IPS-18a (cell line): ENCODE data around the gene RAB6B.
"Not testable (repeated sequence)": the region's sequence is repeated elsewhere in the genome, so short reads cannot be mapped to it uniquely, and the experiment has no call there.

ENCODE experiments used
- H3K27ac ChIP-seq: one replicate; pipeline ENCODE4 v1.5.1; 2013; ENCODE audit warnings: low read length
- H3K27me3 ChIP-seq: one replicate; pipeline ENCODE4 v1.6.1; 2013; ENCODE audit warnings: mild to moderate bottlenecking, low read length; ENCODE audit not compliant: control insufficient read depth, insufficient read depth
- H3K36me3 ChIP-seq: one replicate; pipeline ENCODE4 v1.6.1; 2013; ENCODE audit warnings: low read depth, low read length; ENCODE audit not compliant: control insufficient read depth
- H3K4me1 ChIP-seq: one replicate; pipeline ENCODE4 v1.6.1; 2013; ENCODE audit warnings: low read depth, low read length; ENCODE audit not compliant: control insufficient read depth
- H3K4me3 ChIP-seq: one replicate; pipeline ENCODE4 v1.5.1; 2013; ENCODE audit warnings: low read length
- H3K9ac ChIP-seq: one replicate; pipeline ENCODE4 v1.6.1; 2013; ENCODE audit warnings: mild to moderate bottlenecking, low read length, moderate library complexity
- H3K9me3 ChIP-seq: one replicate; pipeline ENCODE4 v1.6.1; 2013; ENCODE audit warnings: low read depth, low read length; ENCODE audit not compliant: control insufficient read depth

The RAB6B gene

GRCh38 chr3:133804896-133805295 lies 90.8 kb downstream of the RAB6B start:
- H3K36me3 ChIP-seq = peaks cover 14% of the 10 kb centered on the region
- peaks cover 8% of the 10 kb centered on the region for H3K4me1 ChIP-seq
- peak overlapping the region; percentile 87 for H3K4me3 ChIP-seq
- no peak overlapping the region for H3K27ac ChIP-seq
- H3K9me3 ChIP-seq = no peaks in the 10 kb centered on the region
- no peaks in the 10 kb centered on the region for H3K27me3 ChIP-seq
- H3K9ac ChIP-seq = no peak overlapping the region

- H3K4me3 ChIP-seq = no peak overlapping the region
- no peak overlapping the region for H3K9ac ChIP-seq
- H3K36me3 ChIP-seq = peaks cover 8% of the 10 kb centered on the region
- no peaks in the 10 kb centered on the region for H3K9me3 ChIP-seq
- peaks cover 8% of the 10 kb centered on the region for H3K4me1 ChIP-seq
- H3K27me3 ChIP-seq = no peaks in the 10 kb centered on the region
- no peak overlapping the region for H3K27ac ChIP-seq
Measured at GRCh38 chr3:133803469-133803868, 92.2 kb downstream of the RAB6B start.

DNA sequence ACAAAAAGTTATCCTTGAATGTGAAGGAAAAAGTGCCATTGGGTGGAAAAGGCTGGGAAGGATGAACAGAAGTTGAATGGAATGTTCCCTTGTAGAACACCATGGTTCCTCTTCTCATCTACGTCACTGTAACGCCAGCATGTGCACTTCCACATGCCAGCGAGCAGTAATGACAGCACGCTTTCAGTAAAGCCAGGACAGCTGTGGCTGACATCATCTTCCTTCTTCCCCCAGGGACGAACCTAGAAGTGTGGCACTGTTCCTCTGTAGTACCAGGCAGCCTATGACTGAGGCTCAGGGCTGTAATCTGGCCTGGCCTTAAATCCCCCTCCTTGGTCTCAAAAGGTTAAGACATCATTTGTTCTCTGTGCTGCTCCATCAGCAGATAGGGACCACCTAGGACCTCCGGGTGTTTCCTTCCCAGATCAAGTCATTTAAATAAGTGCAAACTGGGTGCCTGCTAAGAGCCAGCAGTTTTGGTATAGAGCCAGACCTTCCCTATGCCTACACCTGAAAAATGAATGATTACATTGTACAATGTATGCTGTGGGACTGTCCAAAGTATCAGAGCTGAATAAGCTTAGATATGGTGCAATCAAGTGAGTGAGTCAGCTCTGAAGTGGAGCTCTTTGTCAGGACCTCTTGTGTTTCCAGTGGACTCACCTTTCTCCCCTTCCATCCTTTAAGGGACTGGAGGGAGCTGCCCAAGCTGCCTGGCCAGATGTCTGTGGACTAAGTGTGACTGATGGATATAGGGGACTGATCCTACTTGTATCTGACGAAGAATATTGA lies 95.7 kb downstream of the RAB6B start:
- Histone ChIP-seq H3K4me3 (no peak overlapping the region), H3K9ac (no peak overlapping the region), H3K9me3 (peaks cover 3% of the 10 kb centered on the region), H3K27me3 (no peaks in the 10 kb centered on the region), H3K4me1 (peaks cover under 1% of the 10 kb centered on the region), H3K36me3 (no peaks in the 10 kb centered on the region), H3K27ac (no peak overlapping the region)

GRCh38 chr3:133797396-133798105 lies 98.1 kb downstream of the RAB6B start:
- Histone ChIP-seq H3K27me3 (no peaks in the 10 kb centered on the region), H3K4me3 (no peak overlapping the region), H3K9ac (no peak overlapping the region), H3K36me3 (no peaks in the 10 kb centered on the region), H3K4me1 (no peaks in the 10 kb centered on the region), H3K27ac (no peak overlapping the region), H3K9me3 (peaks cover 9% of the 10 kb centered on the region)

- Histone ChIP-seq H3K27me3 (no peaks in the 10 kb centered on the region), H3K36me3 (no peaks in the 10 kb centered on the region), H3K9ac (no peak overlapping the region), H3K9me3 (peaks cover 25% of the 10 kb centered on the region), H3K27ac (no peak overlapping the region), H3K4me1 (no peaks in the 10 kb centered on the region), H3K4me3 (no peak overlapping the region)
Measured at GRCh38 chr3:133792171-133792763, 103.4 kb downstream of the RAB6B start.

GRCh38 chr3:133788024-133788423 lies 107.7 kb downstream of the RAB6B start:
- H3K27ac ChIP-seq = no peak overlapping the region
- H3K27me3 ChIP-seq = no peaks in the 10 kb centered on the region
- no peaks in the 10 kb centered on the region for H3K36me3 ChIP-seq
- no peak overlapping the region for H3K4me3 ChIP-seq
- H3K4me1 ChIP-seq = no peaks in the 10 kb centered on the region
- H3K9ac ChIP-seq = no peak overlapping the region
- H3K9me3 ChIP-seq = peaks cover 20% of the 10 kb centered on the region

DNA sequence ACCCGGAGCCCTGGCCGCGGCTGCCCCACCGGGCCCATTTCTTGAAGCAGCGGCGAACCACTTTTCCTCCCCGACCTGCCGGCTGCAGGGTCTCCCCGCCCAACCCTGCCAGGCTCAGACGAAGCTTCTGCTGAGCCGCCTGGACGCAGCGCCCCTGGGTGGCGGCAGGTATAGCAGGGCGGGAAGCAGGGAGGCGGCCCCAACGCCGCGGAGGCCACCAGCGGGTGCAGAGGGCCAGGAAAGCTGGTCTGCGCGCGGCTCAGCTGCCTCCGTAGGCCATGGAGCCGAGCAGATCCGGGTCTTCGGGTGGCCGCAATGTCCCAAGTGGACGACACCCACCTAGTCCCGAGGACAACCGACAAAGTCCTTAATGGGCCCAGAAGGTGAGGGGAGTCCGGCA lies 111.9 kb downstream of the RAB6B start:
- H3K4me3 ChIP-seq = no peak overlapping the region
- H3K36me3 ChIP-seq = no peaks in the 10 kb centered on the region
- no peaks in the 10 kb centered on the region for H3K9me3 ChIP-seq
- no peaks in the 10 kb centered on the region for H3K4me1 ChIP-seq
- no peak overlapping the region for H3K27ac ChIP-seq
- H3K9ac ChIP-seq = no peak overlapping the region
- no peaks in the 10 kb centered on the region for H3K27me3 ChIP-seq

GRCh38 chr3:133782454-133782853 lies 113.2 kb downstream of the RAB6B start:
- Histone ChIP-seq H3K4me3 (no peak overlapping the region), H3K36me3 (no peaks in the 10 kb centered on the region), H3K9ac (no peak overlapping the region), H3K27ac (no peak overlapping the region), H3K27me3 (no peaks in the 10 kb centered on the region), H3K4me1 (peaks cover 3% of the 10 kb centered on the region), H3K9me3 (no peaks in the 10 kb centered on the region)

GRCh38 chr3:133781570-133781969 lies 114.1 kb downstream of the RAB6B start:
- Histone ChIP-seq H3K27me3 (no peaks in the 10 kb centered on the region), H3K4me3 (no peak overlapping the region), H3K9me3 (no peaks in the 10 kb centered on the region), H3K36me3 (no peaks in the 10 kb centered on the region), H3K9ac (no peak overlapping the region), H3K4me1 (peaks cover 3% of the 10 kb centered on the region), H3K27ac (no peak overlapping the region)

- not testable (repeated sequence) for H3K9ac ChIP-seq, H3K27ac ChIP-seq, H3K9me3 ChIP-seq, H3K4me3 ChIP-seq, H3K27me3 ChIP-seq, H3K36me3 ChIP-seq, H3K4me1 ChIP-seq
Measured at GRCh38 chr3:133780756-133781155, 114.9 kb downstream of the RAB6B start.

- Histone ChIP-seq H3K27me3 (no peaks in the 10 kb centered on the region), H3K27ac (no peak overlapping the region), H3K9ac (no peak overlapping the region), H3K4me3 (no peak overlapping the region), H3K4me1 (peaks cover 3% of the 10 kb centered on the region), H3K9me3 (no peaks in the 10 kb centered on the region), H3K36me3 (no peaks in the 10 kb centered on the region)
Measured at GRCh38 chr3:133779626-133780203, 116.0 kb downstream of the RAB6B start.
